NOMO-1 treated with dmso at 0.1 percent for 144 hours (cell line): ENCODE results near the gene ELP4.

Source experiments
- DNase-seq: peaks from one replicate; lab custom pipeline; 2025; ENCODE audit not compliant: unreplicated experiment; lab: John Stamatoyannopoulos, UW

Gene ELP4

GRCh38 chr11:31770011-31770700, 260.6 kb downstream of the ELP4 start:
- no peak for DNase-seq

- no peak for DNase-seq
Observed at GRCh38 chr11:31772412-31772811, 262.8 kb downstream of the ELP4 start.

- no peak for DNase-seq
Observed at GRCh38 chr11:31779374-31779791, 269.8 kb downstream of the ELP4 start.

- DNase-seq = no peak
Observed at GRCh38 chr11:31780078-31780477, 270.5 kb downstream of the ELP4 start.

GRCh38 chr11:31780480-31780971, 271.0 kb downstream of the ELP4 start:
- DNase-seq = no peak

GRCh38 chr11:31782257-31782656, 272.7 kb downstream of the ELP4 start:
- no peak for DNase-seq

GRCh38 chr11:31783252-31783651, 273.7 kb downstream of the ELP4 start:
- no peak for DNase-seq

GRCh38 chr11:31784611-31785010, 275.0 kb downstream of the ELP4 start:
- no peak for DNase-seq

- no peak for DNase-seq
Observed at GRCh38 chr11:31786996-31787685, 277.6 kb downstream of the ELP4 start.

- no peak for DNase-seq
Observed at GRCh38 chr11:31788085-31788484, 278.5 kb downstream of the ELP4 start.

- DNase-seq = no peak
Observed at GRCh38 chr11:31790649-31791048, 281.1 kb downstream of the ELP4 start.

- DNase-seq = no peak
Observed at GRCh38 chr11:31792036-31792435, 282.5 kb downstream of the ELP4 start.

GRCh38 chr11:31792456-31792855, 282.9 kb downstream of the ELP4 start:
- no peak for DNase-seq

- DNase-seq = no peak
Observed at GRCh38 chr11:31793264-31793663, 283.7 kb downstream of the ELP4 start.

GRCh38 chr11:31794548-31794947, 285.0 kb downstream of the ELP4 start:
- no peak for DNase-seq

- no peak for DNase-seq
Observed at GRCh38 chr11:31795706-31796498, 286.3 kb downstream of the ELP4 start.

- no peak for DNase-seq
Observed at GRCh38 chr11:31796499-31797189, 287.1 kb downstream of the ELP4 start.

GRCh38 chr11:31797190-31798056, 287.9 kb downstream of the ELP4 start:
- no peak for DNase-seq

- no peak for DNase-seq
Observed at GRCh38 chr11:31798057-31798553, 288.5 kb downstream of the ELP4 start.
